HepG2 (cell line): ENCODE data around the gene PCTP. TPM values are rescaled to one million over a fixed set of nuclear protein-coding genes. Genes with fewer than 3 reads are reported as not detected.

Experiments
- KLF13 ChIP-seq: sonication (generic); formaldehyde crosslinking; IDR thresholded peaks from 2 replicates; pipeline ENCODE4 v1.4.0; 2020; ENCODE audit warnings: mild to moderate bottlenecking, missing genetic modification reagents
- SMYD3 ChIP-seq: sonication (generic); formaldehyde crosslinking; IDR thresholded peaks from 2 replicates; pipeline ENCODE4 v1.8.1; 2023; ENCODE audit warnings: mild to moderate bottlenecking, missing genetic modification reagents
- ZBTB40 ChIP-seq, 2 experiments: fragments of 450-650 bp in 1 of 2; sonication (generic) in 1 of 2; formaldehyde crosslinking in 1 of 2; IDR thresholded peaks; 2 replicates each; pipeline versions ENCODE4 v1.6.1 to v1.8.0; 2016 to 2022; ENCODE audit warnings: antibody characterized with exemption in 1 of 2, mild to moderate bottlenecking in 1 of 2, missing genetic modification reagents in 1 of 2
- ZNF7 ChIP-seq: IDR thresholded peaks from 2 replicates; pipeline ENCODE4 v1.6.1; 2016; ENCODE audit warnings: missing biosample characterization, missing genetic modification reagents
- polyA plus RNA-seq, 8 experiments: library from polyadenylated mRNA; depleted of rRNA in 3 of 8; stranded (reverse) in 7 of 8; unstranded in 1 of 8; fragments of >200 nt; fragmentation: Illumina TruSeq in 4 of 8; extraction: Trizol in 4 of 8; gene quantifications; 2 replicates each; pipeline versions ENCODE4 v1.2.1 to v1.2.3, GENCODE V29; 2011 to 2016; ENCODE audit warnings: low read depth in 4 of 8, missing spikeins in 1 of 8, mixed read lengths in 1 of 8; ENCODE audit not compliant: insufficient read depth in 1 of 8
- total RNA-seq, 5 experiments: library from RNA; depleted of rRNA; stranded (reverse); fragments of >200 nt; fragmentation: Illumina TruSeq; extraction: Trizol; gene quantifications; 2 replicates each; pipeline ENCODE4 v1.2.3, GENCODE V29; 2016; ENCODE audit warnings: low read depth in 1 of 5

PCTP gene
- total and polyA plus RNA-seq, 2 of the 13 experiments (the other 11 are each of a cell fraction or from before 2014, with no cell fraction given): 37.1 to 50.7 TPM

GRCh38 chr17:55763856-55764255, 13.0 kb downstream of the PCTP start (continued):
- no peak for TF ChIP-seq ZBTB40 (IDR thresholded peaks at IDR 0.05)
- no peak for TF ChIP-seq ZBTB40 (CRISPR knock-in tag; IDR thresholded peaks at IDR 0.05)
- no peak for TF ChIP-seq ZNF7
- no peak for TF ChIP-seq KLF13 (CRISPR knock-in tag)
- TF ChIP-seq SMYD3 (CRISPR knock-in tag): no peak
